ENCODE results near the gene OR2T2. TPM values are rescaled to one million over a fixed set of nuclear protein-coding genes. Genes with fewer than 3 reads are reported as not detected.
"Not testable (repeated sequence)": the region's sequence is repeated elsewhere in the genome, so short reads cannot be mapped to it uniquely, and the experiment has no call there.

Gene OR2T2
- not detected in 2 replicates for total RNA-seq

GRCh38 chr1:248445399-248445798 is at the start of gene OR2T2:
TSS of gene OR2T2 (plus strand) at chr1:248445637. CDS start at chr1:248452798, 7,161 bp downstream.
- DNase-seq (ENCODE audit: low read depth in 2 of 2): not testable (repeated sequence)

- DNase-seq (ENCODE audit: low read depth in 2 of 2): no peak
Observed at GRCh38 chr1:248402748-248403147, 42.7 kb upstream of the OR2T2 start, which contains the start of gene OR2T1. TSS of gene OR2T1 (plus strand) at chr1:248403048. CDS start at chr1:248406148, 3,100 bp downstream.

GRCh38 chr1:248404024-248404423 is 41.4 kb upstream of the OR2T2 start:
- DNase-seq (ENCODE audit: low read depth in 2 of 2): peak in 1 of 2 donors; percentile 47

GRCh38 chr1:248406721-248407692 is 38.4 kb upstream of the OR2T2 start:
- DNase-seq (ENCODE audit: low read depth in 2 of 2): no peak

GRCh38 chr1:248416226-248416625 is 29.2 kb upstream of the OR2T2 start:
- DNase-seq (ENCODE audit: low read depth in 2 of 2): no peak

GRCh38 chr1:248417854-248418253 is 27.6 kb upstream of the OR2T2 start:
- DNase-seq (ENCODE audit: low read depth in 2 of 2): no peak

- no peak for DNase-seq (ENCODE audit: low read depth in 2 of 2)
Observed at GRCh38 chr1:248421384-248421783, 24.1 kb upstream of the OR2T2 start.

- DNase-seq (ENCODE audit: low read depth in 2 of 2): not testable (repeated sequence)
Observed at GRCh38 chr1:248427526-248428191, 17.8 kb upstream of the OR2T2 start.

- not testable (repeated sequence) for DNase-seq (ENCODE audit: low read depth in 2 of 2)
Observed at GRCh38 chr1:248428192-248428533, 17.3 kb upstream of the OR2T2 start.

- not testable (repeated sequence) for DNase-seq (ENCODE audit: low read depth in 2 of 2)
Observed at GRCh38 chr1:248431683-248432082, 13.8 kb upstream of the OR2T2 start.

- not testable (repeated sequence) for DNase-seq (ENCODE audit: low read depth in 2 of 2)
Observed at GRCh38 chr1:248432201-248432600, 13.2 kb upstream of the OR2T2 start.

GRCh38 chr1:248433811-248434415 is 11.5 kb upstream of the OR2T2 start:
- not testable (repeated sequence) for DNase-seq (ENCODE audit: low read depth in 2 of 2)

GRCh38 chr1:248434913-248435312 is 10.5 kb upstream of the OR2T2 start:
- not testable (repeated sequence) for DNase-seq (ENCODE audit: low read depth in 2 of 2)

GRCh38 chr1:248436303-248436702 is 9.1 kb upstream of the OR2T2 start:
- not testable (repeated sequence) for DNase-seq (ENCODE audit: low read depth in 2 of 2)

GRCh38 chr1:248438668-248439067 is 6.8 kb upstream of the OR2T2 start:
- not testable (repeated sequence) for DNase-seq (ENCODE audit: low read depth in 2 of 2)

- DNase-seq (ENCODE audit: low read depth in 2 of 2): not testable (repeated sequence)
Observed at GRCh38 chr1:248439283-248439682, 6.2 kb upstream of the OR2T2 start.

- DNase-seq (ENCODE audit: low read depth in 2 of 2): not testable (repeated sequence)
Observed at GRCh38 chr1:248442500-248443277, 2.7 kb upstream of the OR2T2 start.

- DNase-seq (ENCODE audit: low read depth in 2 of 2): not testable (repeated sequence)
Observed at GRCh38 chr1:248444603-248445002, 834 bp upstream of the OR2T2 start.

- not testable (repeated sequence) for DNase-seq (ENCODE audit: low read depth in 2 of 2)
Observed at GRCh38 chr1:248448409-248449074, 3.1 kb downstream of the OR2T2 start.

- not testable (repeated sequence) for DNase-seq (ENCODE audit: low read depth in 2 of 2)
Observed at GRCh38 chr1:248449821-248450465, 4.5 kb downstream of the OR2T2 start.
